ENCODE measurements around the gene BHLHE41. TPM values are rescaled to one million over a fixed set of nuclear protein-coding genes. Genes with fewer than 3 reads are reported as not detected.

The BHLHE41 gene
- total RNA-seq, 1 experiment from 2014 or later: 8.1 TPM

GRCh38 chr12:26113853-26114719 is 10.8 kb downstream of the BHLHE41 start:
- DNase-seq (ENCODE audit: low spot score): peak; percentile 83

DNA sequence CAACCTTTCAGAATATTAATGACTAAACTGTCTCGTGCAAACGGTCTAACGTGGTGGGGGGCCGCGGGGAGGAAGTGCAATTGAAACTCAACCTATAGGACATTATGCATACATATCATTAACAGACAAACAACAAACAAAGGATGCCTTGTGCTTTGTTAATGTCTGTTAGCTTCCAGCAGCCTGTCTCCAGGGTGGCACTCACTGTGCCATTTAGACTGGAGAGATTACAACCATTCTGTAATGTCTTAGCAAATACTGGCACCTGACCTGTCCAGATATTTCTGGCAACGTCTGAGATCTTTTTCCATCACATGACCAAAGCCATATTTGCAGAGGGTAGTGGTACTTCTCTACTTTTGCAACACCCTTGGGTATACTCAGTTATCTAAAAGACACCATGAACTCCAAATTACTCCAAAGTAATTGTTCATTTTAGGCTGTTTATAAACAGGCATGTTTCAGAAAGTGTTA is 11.6 kb downstream of the BHLHE41 start:
- no peak for DNase-seq (ENCODE audit: low spot score)

GRCh38 chr12:26112703-26113147 is 12.1 kb downstream of the BHLHE41 start:
- peak; percentile 25 for DNase-seq (ENCODE audit: low spot score)

DNA sequence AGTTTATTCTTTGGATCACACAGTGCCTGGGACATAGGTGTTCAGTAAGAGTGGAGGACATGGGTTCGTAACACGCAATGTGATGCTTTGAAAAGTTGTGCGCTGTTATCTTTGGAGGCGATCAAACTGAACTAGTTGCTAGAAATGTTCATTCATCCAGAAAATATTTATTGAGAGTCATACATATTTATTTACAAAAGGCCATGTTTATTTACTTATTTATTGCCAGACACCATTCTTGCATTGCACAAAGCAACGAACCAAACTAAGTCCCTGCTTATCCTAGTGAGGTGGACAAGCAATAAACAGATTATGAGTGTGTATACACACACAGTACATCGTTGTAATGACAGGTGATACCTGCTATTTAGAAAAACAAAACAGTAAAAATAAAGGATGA is 12.6 kb downstream of the BHLHE41 start:
- no peak for DNase-seq (ENCODE audit: low spot score)

GRCh38 chr12:26109343-26109881 is 15.4 kb downstream of the BHLHE41 start:
- DNase-seq (ENCODE audit: low spot score): no peak

DNA sequence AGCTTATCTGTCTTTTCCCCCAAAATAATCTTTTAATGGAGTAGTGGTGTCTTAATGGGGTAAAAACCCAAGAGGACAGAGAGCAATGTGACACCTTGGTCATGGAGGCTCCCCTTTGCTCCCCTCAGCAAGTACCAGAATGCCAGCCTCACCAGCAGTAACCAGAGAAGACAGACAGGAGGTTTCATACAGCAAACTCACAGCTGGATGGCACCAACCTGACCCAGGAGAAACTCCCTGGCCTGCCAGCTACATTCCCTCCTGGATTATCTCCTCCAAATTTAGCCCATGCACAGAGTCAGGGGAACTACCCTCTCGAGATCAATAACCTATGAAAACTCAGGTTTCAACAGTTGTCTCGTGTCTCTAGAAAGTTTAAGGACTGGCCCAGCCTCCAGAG is 15.9 kb downstream of the BHLHE41 start:
- no peak for DNase-seq (ENCODE audit: low spot score)

DNA sequence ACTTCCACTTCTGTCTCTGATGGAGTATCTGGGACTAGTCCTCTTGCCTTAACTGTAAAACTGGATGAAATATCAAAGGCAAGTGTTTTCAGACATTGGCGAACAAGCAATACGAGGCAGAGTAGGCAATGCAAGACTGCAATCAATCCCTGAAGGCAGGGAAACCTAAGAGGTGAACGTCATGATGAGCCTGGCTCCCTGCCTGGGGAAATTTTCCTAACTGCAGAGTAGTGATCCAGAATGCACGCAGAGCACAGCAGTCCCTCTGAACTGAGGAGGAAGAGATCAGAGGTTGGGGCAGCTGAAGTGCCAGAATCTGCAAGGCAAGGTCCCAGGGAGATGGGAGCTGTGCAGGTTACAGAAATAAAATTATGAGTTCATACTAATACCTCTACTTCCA is 18.5 kb downstream of the BHLHE41 start:
- DNase-seq (ENCODE audit: low spot score): no peak

DNA sequence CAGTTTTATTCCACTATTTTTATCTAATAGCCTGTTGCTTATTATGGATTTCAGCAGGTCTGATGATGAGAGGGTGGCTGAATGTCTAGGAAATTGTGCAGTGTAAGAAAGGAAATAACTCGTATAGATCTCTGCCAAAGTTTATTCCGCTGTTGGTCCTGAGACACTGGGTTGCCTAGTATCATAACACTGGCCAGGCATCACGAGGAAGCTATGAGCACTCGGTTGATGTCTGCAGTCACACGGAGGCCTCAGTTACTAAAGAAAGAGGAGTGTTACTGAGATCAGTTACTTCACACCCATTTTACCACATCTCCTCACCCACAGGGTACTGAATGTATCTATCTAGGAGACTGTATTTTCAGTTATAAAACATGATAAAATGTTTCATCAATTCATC is 21.9 kb downstream of the BHLHE41 start:
- DNase-seq (ENCODE audit: low spot score): no peak

GRCh38 chr12:26101763-26102162 is 23.1 kb downstream of the BHLHE41 start:
- DNase-seq (ENCODE audit: low spot score): no peak

GRCh38 chr12:26101350-26101734 is 23.5 kb downstream of the BHLHE41 start:
- no peak for DNase-seq (ENCODE audit: low spot score)

GRCh38 chr12:26100666-26101349 is 24.0 kb downstream of the BHLHE41 start:
- DNase-seq (ENCODE audit: low spot score): no peak

- DNase-seq (ENCODE audit: low spot score): peak; percentile 76
These were observed 27.6 kb downstream of the BHLHE41 start for GRCh38 chr12:26097046-26097878.

DNA sequence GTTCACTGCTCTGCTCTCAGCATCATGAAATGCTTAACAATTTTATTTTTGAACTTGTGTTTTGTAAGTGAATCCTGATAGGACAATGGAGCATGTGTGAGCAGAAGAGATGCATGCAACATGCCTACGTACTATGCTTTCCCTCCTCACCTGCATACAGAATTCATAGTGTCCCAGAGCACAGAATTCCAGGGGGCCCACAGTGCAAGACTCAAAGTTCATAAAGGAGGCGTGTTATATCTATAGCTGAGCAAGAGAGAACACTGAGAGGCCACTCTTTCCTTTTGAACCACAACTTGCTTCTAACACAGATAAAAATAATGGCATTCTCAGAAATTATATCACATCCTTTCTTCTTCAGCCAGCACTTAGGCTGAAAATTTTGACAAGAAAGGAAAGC is 28.8 kb downstream of the BHLHE41 start:
- DNase-seq (ENCODE audit: low spot score): no peak

GRCh38 chr12:26095186-26095585 is 29.7 kb downstream of the BHLHE41 start:
- DNase-seq (ENCODE audit: low spot score): no peak

DNA sequence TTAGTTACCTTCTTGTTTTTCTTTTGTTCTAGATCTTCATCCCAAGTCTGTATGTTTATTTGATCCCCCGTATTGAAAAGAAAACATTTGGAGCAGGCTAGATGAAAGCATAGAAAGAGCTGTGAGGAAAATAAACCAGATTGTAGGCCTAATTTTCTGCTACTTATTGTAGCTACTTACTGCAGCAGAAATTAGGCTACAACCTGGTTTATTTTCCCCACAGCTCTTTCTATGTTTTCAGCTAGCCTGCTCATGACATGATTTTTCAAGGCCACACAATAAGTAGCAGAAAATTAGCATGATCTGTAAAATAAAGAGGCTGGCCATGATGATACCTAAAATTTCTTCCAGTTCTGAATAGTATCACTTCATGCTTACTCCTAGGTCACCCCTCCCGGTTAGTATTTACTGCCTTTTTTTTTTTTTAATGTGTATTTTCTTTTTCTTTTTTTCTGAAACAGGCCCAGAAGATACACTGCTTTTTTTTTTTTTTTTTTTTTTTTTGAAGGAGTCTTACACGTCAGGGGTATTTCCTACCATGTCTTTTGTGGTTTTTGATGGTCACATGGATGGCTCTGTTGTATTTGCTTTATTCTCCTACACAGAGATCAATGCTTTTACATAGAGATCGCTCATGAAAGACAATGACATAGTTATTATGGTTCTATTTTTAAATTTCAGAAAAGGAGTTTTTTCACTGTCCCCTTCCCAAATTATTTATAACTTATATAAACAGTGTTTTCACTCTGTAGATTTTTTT is 32.3 kb downstream of the BHLHE41 start:
- DNase-seq (ENCODE audit: low spot score): no peak

DNA sequence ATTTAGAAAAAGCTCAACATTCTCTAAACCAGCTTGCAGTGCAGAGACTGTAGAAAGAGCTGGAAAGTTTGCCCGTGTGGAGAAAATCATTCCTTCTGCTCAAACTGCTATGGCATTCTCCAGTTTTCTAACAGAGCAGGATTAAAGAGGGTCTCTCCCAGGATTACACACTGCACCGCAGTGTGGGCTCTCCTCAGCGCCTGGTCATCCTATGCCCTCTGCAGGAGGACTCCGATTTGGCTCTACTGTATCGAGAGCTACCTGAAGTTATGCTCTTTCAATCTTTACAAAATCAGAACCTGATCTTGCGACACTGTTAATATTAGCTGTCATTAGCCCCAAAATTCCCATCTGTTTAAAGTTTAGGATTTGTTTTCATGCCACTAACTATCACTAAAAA is 33.0 kb downstream of the BHLHE41 start:
- DNase-seq (ENCODE audit: low spot score): no peak

DNA sequence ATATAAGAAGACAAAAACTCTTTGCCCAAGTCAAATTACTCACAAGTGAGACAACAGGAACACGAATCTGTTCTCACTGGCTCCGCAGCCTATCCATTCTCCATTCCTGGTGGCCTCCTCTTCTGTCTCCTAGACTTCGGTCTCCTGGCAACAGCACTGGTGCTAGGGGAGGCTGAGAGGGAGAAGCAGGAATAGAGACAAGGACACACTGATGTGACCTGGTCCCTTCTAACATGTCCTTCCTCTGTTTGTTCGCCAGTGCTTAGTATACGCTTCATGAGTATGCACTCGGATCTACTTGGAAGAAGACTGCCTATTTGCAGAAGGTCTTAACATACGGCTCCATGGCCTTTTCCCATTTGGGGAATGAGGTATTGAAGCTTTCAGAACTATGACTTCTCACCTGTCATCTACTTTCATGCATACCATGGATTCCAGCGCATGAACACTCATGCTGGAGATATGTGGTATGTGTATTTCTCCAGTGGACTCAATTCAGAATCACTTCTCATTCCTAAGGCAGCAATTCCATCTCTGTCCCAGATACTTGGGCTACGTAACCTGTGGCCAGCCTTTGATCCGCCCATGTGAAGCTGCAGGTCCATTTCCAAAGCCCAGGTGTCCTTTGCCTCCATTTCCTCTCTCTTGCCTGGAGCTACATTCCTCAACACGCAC is 33.9 kb downstream of the BHLHE41 start:
- no peak for DNase-seq (ENCODE audit: low spot score)

DNA sequence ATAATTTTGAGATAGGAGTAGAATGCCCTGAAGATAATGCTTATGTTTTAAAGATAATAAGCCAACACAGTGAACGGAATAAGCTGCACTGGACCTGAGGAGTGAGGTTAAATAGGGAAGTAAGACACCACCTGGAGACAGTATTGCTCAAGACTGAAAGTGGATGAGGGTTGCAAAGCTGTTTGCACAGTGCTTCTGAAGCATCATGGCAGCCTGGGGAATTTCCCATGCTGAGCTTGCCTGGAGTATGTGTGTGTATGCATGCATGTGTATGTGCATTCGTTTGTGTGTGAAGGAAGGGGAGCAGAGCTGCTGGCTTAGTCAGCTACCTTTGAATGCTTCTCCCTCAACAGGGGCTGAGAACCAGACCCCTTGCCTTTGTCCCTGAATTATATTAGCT is 35.8 kb downstream of the BHLHE41 start:
- DNase-seq (ENCODE audit: low spot score): no peak

DNA sequence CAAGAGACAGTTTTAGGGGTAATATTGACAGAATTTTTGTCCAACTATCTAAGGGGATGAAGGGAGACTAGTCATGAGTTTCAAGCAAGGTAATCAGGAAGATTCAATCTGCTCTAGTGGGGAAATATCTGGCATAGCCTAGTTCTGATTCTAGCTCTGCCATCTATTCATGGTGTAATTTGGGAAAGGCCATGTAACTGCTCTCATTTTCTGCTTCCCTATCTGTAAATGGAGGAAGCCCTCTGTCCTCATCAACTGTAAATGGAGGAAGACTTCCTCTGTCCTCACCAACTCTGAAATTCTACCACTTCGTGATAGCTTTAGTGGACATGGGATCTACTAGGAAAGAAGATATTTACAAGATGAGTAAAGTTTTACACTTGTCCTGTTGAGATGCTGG is 37.9 kb downstream of the BHLHE41 start:
- no peak for DNase-seq (ENCODE audit: low spot score)

GRCh38 chr12:26080911-26081310 is 43.9 kb downstream of the BHLHE41 start:
- DNase-seq (ENCODE audit: low spot score): no peak

Measured in H4 (cell line).